Osteoblast (primary cell): ENCODE results near the gene ATG14. TPM values are rescaled to one million over a fixed set of nuclear protein-coding genes. Genes with fewer than 3 reads are reported as not detected.
A peak's percentile ranks its signal among the peaks of the same experiment; 100 is the strongest.

Experiments
- DNase-seq: peaks from one replicate; pipeline ENCODE4 v3.0.0; 2011; ENCODE audit warnings: low spot score, mixed read lengths; ENCODE audit not compliant: insufficient read length; ENCODE audit errors: missing footprints
- H2AFZ ChIP-seq: 2 replicates; pipeline ENCODE4 v1.6.0; 2011; ENCODE audit warnings: mild to moderate bottlenecking, low read length
- H3K27ac ChIP-seq: 2 replicates; pipeline ENCODE4 v1.5.1; 2011; ENCODE audit warnings: mild to moderate bottlenecking, low read depth, low read length, moderate library complexity
- H3K27me3 ChIP-seq: 2 replicates; pipeline ENCODE4 v1.6.0; 2012; ENCODE audit warnings: mild to moderate bottlenecking, control low read depth, inconsistent platforms, low read length, moderate library complexity; ENCODE audit not compliant: insufficient read depth
- H3K36me3 ChIP-seq: 2 replicates; pipeline ENCODE4 v1.5.1; 2011; ENCODE audit warnings: mild to moderate bottlenecking, low read length, control low read depth, moderate library complexity; ENCODE audit not compliant: insufficient read depth
- H3K4me1 ChIP-seq: 2 replicates; pipeline ENCODE4 v1.5.1; 2011; ENCODE audit warnings: mild to moderate bottlenecking, low read length, control low read depth, moderate library complexity; ENCODE audit not compliant: insufficient read depth
- H3K4me2 ChIP-seq: 2 replicates; pipeline ENCODE4 v1.6.0; 2011; ENCODE audit warnings: mild to moderate bottlenecking, low read length; ENCODE audit not compliant: insufficient read depth
- H3K4me3 ChIP-seq: fragments of 200-600 bp; sonication (generic); 3 replicates; pipeline ENCODE4 v1.5.1; 2012; ENCODE audit warnings: mild to moderate bottlenecking, low read length, inconsistent platforms; ENCODE audit not compliant: insufficient read depth
- H3K79me2 ChIP-seq: 2 replicates; pipeline ENCODE4 v1.6.0; 2012; ENCODE audit warnings: mild to moderate bottlenecking, low read length, control low read depth, inconsistent platforms; ENCODE audit not compliant: insufficient read depth
- H3K9me3 ChIP-seq: 2 replicates; pipeline ENCODE4 v1.5.1; 2011; ENCODE audit warnings: low read depth, low read length, control low read depth
- H4K20me1 ChIP-seq: 2 replicates; pipeline ENCODE4 v1.6.0; 2012; ENCODE audit warnings: mild to moderate bottlenecking, low read length, control low read depth; ENCODE audit not compliant: insufficient read depth
- total RNA-seq: library from RNA; depleted of rRNA; stranded (reverse); fragments of >200 nt; gene quantifications from 2 replicates; pipeline ENCODE4 v1.2.3, GENCODE V29; 2012
- TF ChIP-seq, protein P1 (sequence below): IDR thresholded peaks from 2 replicates; pipeline ENCODE4 v1.5.1; 2011; ENCODE audit warnings: mild to moderate bottlenecking, low read depth, low read length, moderate library complexity; ENCODE audit errors: extremely low read depth

The ATG14 gene
- total RNA-seq, 1 donor: 21.7 TPM

GRCh38 chr14:55399852-55400251, 11.8 kb downstream of the ATG14 start:
- Histone ChIP-seq H3K79me2 (peaks cover 49% of the 10 kb centered on the region), H3K4me1 (peaks cover 14% of the 10 kb centered on the region), H3K4me3 (no peak overlapping the region), H3K36me3 (peaks cover under 1% of the 10 kb centered on the region), H2AFZ (no peak overlapping the region), H3K27ac (no peak overlapping the region), H3K4me2 (no peak overlapping the region), H3K27me3 (no peaks in the 10 kb centered on the region), H4K20me1 (peaks cover 12% of the 10 kb centered on the region), H3K9me3 (no peaks in the 10 kb centered on the region)
- TF ChIP-seq, protein P1, sequence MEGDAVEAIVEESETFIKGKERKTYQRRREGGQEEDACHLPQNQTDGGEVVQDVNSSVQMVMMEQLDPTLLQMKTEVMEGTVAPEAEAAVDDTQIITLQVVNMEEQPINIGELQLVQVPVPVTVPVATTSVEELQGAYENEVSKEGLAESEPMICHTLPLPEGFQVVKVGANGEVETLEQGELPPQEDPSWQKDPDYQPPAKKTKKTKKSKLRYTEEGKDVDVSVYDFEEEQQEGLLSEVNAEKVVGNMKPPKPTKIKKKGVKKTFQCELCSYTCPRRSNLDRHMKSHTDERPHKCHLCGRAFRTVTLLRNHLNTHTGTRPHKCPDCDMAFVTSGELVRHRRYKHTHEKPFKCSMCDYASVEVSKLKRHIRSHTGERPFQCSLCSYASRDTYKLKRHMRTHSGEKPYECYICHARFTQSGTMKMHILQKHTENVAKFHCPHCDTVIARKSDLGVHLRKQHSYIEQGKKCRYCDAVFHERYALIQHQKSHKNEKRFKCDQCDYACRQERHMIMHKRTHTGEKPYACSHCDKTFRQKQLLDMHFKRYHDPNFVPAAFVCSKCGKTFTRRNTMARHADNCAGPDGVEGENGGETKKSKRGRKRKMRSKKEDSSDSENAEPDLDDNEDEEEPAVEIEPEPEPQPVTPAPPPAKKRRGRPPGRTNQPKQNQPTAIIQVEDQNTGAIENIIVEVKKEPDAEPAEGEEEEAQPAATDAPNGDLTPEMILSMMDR: no peak
- DNase-seq: no peak

- Histone ChIP-seq H3K27me3 (no peaks in the 10 kb centered on the region), H3K79me2 (peaks cover 42% of the 10 kb centered on the region), H4K20me1 (peaks cover 9% of the 10 kb centered on the region), H3K4me1 (peaks cover 14% of the 10 kb centered on the region), H3K4me3 (no peak overlapping the region), H2AFZ (no peak overlapping the region), H3K27ac (no peak overlapping the region), H3K36me3 (peaks cover 3% of the 10 kb centered on the region), H3K4me2 (no peak overlapping the region), H3K9me3 (no peaks in the 10 kb centered on the region)
- TF ChIP-seq, protein P1: no peak
- no peak for DNase-seq
These were observed 12.4 kb downstream of the ATG14 start for GRCh38 chr14:55399183-55399582.

- Histone ChIP-seq H3K9me3 (no peaks in the 10 kb centered on the region), H4K20me1 (peaks cover 9% of the 10 kb centered on the region), H3K4me1 (peaks cover 14% of the 10 kb centered on the region), H3K4me3 (no peak overlapping the region), H2AFZ (no peak overlapping the region), H3K4me2 (no peak overlapping the region), H3K27me3 (no peaks in the 10 kb centered on the region), H3K36me3 (peaks cover 3% of the 10 kb centered on the region), H3K79me2 (peaks cover 39% of the 10 kb centered on the region), H3K27ac (peak overlapping the region; percentile 29)
- peak; percentile 92 for DNase-seq
- TF ChIP-seq, protein P1: no peak
These were observed 13.0 kb downstream of the ATG14 start for GRCh38 chr14:55398679-55399078.

GRCh38 chr14:55389330-55389729, 22.3 kb downstream of the ATG14 start:
- DNase-seq: peak; percentile 75
- no peak overlapping the region for H3K4me3 ChIP-seq
- H2AFZ ChIP-seq: no peak overlapping the region
- no peaks in the 10 kb centered on the region for H3K36me3 ChIP-seq
- H3K9me3 ChIP-seq: no peaks in the 10 kb centered on the region
- no peak overlapping the region for H3K4me2 ChIP-seq
- H3K27ac ChIP-seq: peak overlapping the region; percentile 42
- H3K4me1 ChIP-seq: peaks cover 12% of the 10 kb centered on the region
- H3K27me3 ChIP-seq: no peaks in the 10 kb centered on the region
- no peaks in the 10 kb centered on the region for H3K79me2 ChIP-seq
- TF ChIP-seq, protein P1: no peak
- no peaks in the 10 kb centered on the region for H4K20me1 ChIP-seq
